Inflammatory macrophage treated with lipopolysaccharide for 1 hour (primary cell): ENCODE measurements around the gene ITPRID1.

Experiments
- DNase-seq, 2 donors: peaks; one replicate each; pipeline ENCODE4 v3.0.0-alpha.2; 2020 to 2022

Gene ITPRID1

DNA sequence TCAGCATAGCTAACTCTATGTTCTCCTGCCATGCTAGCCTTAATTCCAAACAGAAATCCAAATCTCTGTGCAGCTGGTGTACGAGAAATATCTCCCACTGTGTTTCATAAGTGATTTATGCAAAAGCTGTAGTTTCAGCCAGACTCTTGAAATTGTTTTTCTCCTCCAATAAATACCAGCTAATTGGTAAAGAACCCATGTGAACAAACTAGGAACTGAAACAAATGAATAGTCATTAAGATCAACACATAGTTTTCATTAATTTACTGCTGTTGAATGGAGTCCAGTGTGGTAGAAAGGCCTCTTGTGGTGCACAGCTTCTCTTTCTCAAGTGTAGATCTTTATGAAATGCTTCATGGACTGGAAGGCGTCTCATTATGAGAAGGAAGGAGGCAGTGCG is 191.5 kb downstream of the ITPRID1 start:
- DNase-seq: no peak

DNA sequence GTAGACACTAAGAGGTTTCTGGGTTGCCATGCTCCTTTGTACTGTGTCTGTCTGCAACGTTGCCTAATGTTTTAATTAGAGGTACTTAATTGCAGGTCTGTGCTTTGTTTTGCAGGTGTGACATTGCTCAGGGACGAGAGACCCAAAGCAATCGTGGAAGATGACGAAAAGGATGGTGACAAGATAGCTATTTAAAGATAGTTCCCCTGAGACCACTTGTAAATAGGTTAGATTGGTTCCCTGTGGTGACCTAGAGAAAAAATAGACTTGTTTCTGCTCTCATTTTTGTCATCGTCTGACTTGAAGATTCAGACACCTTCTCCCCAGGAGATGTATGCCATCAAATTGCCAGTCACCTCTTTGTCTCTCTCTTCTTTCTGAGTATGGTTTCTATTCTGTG is 193.2 kb downstream of the ITPRID1 start:
- no peak for DNase-seq
